ENCODE measurements around the gene PHTF1. TPM values are rescaled to one million over a fixed set of nuclear protein-coding genes. Genes with fewer than 3 reads are reported as not detected.

Gene PHTF1
- total and polyA plus RNA-seq, 4 donors, result 9.5 to 29.7 (median 19.5) TPM

DNA sequence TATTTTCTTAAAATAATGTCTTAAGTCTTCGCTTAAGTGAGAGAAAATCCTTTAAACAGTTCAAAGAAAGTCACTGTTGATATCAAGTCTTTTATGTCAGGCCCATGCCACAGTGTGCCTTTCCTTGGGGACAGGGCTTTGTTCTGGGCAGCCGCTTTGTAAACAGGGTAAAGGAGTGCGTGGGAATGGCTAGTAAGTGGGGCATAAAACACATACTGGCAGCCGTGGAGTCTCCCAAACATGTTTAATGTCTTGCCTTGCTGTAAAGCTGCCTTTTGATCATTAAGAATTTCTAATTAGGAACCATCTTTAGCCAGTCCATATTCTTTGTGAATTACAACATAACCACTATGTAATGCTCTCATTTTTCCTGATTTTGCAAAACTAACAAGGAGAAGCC is 99.7 kb downstream of the PHTF1 start:
- Histone ChIP-seq H3K4me1 (ENCODE audit: control insufficient read depth in 5 of 5, insufficient read depth in 5 of 5, low read length in 5 of 5) (peaks cover 0 to 8% (median 0%) of the 10 kb centered on the region in 5 donors), H3K4me3 (no peak overlapping the region), H3K36me3 (ENCODE audit: control insufficient read depth in 4 of 4, insufficient read depth in 4 of 4, low read length in 4 of 4) (peaks cover 0 to 2% (median 0%) of the 10 kb centered on the region in 4 donors), H3K9ac (ENCODE audit: insufficient read depth in 1 of 2, low read length in 2 of 2) (no peak overlapping the region), H3K27me3 (ENCODE audit: control insufficient read depth in 3 of 3, insufficient read depth in 3 of 3, low read length in 2 of 3) (no peaks in the 10 kb centered on the region), H3K27ac (ENCODE audit: low read depth in 1 of 2, low read length in 1 of 2) (no peak overlapping the region), H3K9me3 (ENCODE audit: control insufficient read depth in 4 of 4, insufficient read depth in 3 of 4, low read length in 3 of 4) (no peaks in the 10 kb centered on the region)
- ATAC-seq (ENCODE audit: insufficient read depth, low FRiP score) (no peak), DNase-seq (no peak)
- 84% methylated on average over 4 of the region's 4 CpGs for WGBS, 2 donors
- TF ChIP-seq, protein P1, sequence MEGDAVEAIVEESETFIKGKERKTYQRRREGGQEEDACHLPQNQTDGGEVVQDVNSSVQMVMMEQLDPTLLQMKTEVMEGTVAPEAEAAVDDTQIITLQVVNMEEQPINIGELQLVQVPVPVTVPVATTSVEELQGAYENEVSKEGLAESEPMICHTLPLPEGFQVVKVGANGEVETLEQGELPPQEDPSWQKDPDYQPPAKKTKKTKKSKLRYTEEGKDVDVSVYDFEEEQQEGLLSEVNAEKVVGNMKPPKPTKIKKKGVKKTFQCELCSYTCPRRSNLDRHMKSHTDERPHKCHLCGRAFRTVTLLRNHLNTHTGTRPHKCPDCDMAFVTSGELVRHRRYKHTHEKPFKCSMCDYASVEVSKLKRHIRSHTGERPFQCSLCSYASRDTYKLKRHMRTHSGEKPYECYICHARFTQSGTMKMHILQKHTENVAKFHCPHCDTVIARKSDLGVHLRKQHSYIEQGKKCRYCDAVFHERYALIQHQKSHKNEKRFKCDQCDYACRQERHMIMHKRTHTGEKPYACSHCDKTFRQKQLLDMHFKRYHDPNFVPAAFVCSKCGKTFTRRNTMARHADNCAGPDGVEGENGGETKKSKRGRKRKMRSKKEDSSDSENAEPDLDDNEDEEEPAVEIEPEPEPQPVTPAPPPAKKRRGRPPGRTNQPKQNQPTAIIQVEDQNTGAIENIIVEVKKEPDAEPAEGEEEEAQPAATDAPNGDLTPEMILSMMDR (IDR thresholded peaks at IDR 0.05; ENCODE audit: control extremely low read depth, extremely low read depth), result no peak

DNA sequence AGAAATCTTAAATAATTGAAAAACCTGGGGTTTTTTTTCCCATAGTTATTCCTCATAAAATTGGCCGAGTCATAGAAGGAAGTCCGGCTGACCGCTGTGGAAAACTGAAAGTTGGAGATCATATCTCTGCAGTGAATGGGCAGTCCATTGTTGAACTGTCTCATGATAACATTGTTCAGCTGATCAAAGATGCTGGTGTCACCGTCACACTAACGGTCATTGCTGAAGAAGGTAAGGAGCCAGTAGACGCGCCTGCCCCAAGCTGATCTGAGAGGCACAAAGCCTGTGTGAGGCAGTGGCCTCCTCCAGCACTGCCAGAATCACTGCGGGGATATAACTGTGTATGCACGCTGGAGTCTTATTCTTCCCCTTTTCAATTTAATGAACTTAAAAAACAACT is 100.3 kb downstream of the PHTF1 start:
- Histone ChIP-seq H3K4me3 (no peak overlapping the region), H3K27me3 (ENCODE audit: control insufficient read depth in 3 of 3, insufficient read depth in 3 of 3, low read length in 2 of 3) (no peaks in the 10 kb centered on the region), H3K9ac (ENCODE audit: insufficient read depth in 1 of 2, low read length in 2 of 2) (no peak overlapping the region), H3K27ac (ENCODE audit: low read depth in 1 of 2, low read length in 1 of 2) (no peak overlapping the region), H3K36me3 (ENCODE audit: control insufficient read depth in 4 of 4, insufficient read depth in 4 of 4, low read length in 4 of 4) (peaks cover 0 to 2% (median 0%) of the 10 kb centered on the region in 4 donors), H3K9me3 (ENCODE audit: control insufficient read depth in 4 of 4, insufficient read depth in 3 of 4, low read length in 3 of 4) (no peaks in the 10 kb centered on the region), H3K4me1 (ENCODE audit: control insufficient read depth in 5 of 5, insufficient read depth in 5 of 5, low read length in 5 of 5) (peaks cover 0 to 8% (median 0%) of the 10 kb centered on the region in 5 donors)
- TF ChIP-seq, protein P1 (IDR thresholded peaks at IDR 0.05; ENCODE audit: control extremely low read depth, extremely low read depth), result no peak
- ATAC-seq (ENCODE audit: insufficient read depth, low FRiP score), result no peak
- 75 to 84% methylated on average over 9 of the region's 9 CpGs for WGBS, 2 donors
- no peak for DNase-seq

DNA sequence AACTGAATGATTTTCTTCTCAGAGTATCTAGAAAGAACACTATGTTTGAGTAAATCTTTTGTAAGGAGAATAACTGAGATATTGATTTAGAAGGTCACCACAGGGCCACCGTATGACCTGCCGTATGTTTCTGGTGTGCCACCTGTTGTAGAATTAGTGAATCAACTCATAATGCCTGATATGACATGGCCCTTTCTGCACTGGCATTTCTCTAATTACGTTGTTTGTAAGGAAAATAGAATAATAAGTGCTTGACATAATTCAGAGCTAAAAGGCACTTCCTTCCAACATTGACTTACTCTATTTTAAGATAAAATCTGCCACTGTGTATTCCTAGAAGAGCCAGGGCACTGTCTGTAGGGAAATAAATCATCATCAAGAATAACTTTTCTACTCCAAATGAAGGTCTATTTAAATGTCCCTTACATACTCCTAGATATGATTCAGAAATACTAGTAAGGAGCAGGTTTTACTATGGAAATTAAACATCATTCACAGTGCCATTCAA is 101.7 kb downstream of the PHTF1 start:
- no peak for DNase-seq
- H3K36me3 ChIP-seq (ENCODE audit: control insufficient read depth in 4 of 4, insufficient read depth in 4 of 4, low read length in 4 of 4), result peaks cover 0 to 4% (median under 1%) of the 10 kb centered on the region in 4 donors
- WGBS, 2 donors, result 83 to 89% methylated on average over 3 of the region's 3 CpGs
- H3K4me3 ChIP-seq, result no peak overlapping the region
- no peaks in the 10 kb centered on the region for H3K27me3 ChIP-seq (ENCODE audit: control insufficient read depth in 3 of 3, insufficient read depth in 3 of 3, low read length in 2 of 3)
- ATAC-seq (ENCODE audit: insufficient read depth, low FRiP score), result no peak
- H3K9ac ChIP-seq (ENCODE audit: insufficient read depth in 1 of 2, low read length in 2 of 2), result no peak overlapping the region
- no peak overlapping the region for H3K27ac ChIP-seq (ENCODE audit: low read depth in 1 of 2, low read length in 1 of 2)
- H3K4me1 ChIP-seq (ENCODE audit: control insufficient read depth in 5 of 5, insufficient read depth in 5 of 5, low read length in 5 of 5), result peaks cover 0 to 8% (median 0%) of the 10 kb centered on the region in 5 donors
- no peaks in the 10 kb centered on the region for H3K9me3 ChIP-seq (ENCODE audit: control insufficient read depth in 4 of 4, insufficient read depth in 3 of 4, low read length in 3 of 4)
- TF ChIP-seq, protein P1 (IDR thresholded peaks at IDR 0.05; ENCODE audit: control extremely low read depth, extremely low read depth), result no peak

DNA sequence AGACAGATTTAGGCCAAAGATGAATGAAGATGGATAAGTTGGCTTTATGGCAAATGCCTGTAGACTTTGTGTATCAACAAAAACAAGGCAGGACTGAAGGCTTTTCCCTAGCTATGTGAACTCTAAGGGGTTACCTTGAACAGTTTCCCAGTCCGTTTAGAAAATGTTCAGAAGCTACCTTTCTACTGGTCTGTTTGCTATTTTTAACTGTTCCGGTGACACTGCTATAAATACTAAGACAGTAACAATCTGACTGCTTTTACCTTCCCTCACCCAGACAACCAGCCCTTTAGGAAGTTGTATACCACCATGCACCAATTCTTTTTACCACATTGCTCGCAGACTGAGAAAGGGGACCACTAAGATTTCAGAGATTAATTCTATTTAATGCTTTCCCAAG is 102.2 kb downstream of the PHTF1 start:
- ATAC-seq (ENCODE audit: insufficient read depth, low FRiP score), result no peak
- H3K27ac ChIP-seq (ENCODE audit: low read depth in 1 of 2, low read length in 1 of 2), result no peak overlapping the region
- H3K27me3 ChIP-seq (ENCODE audit: control insufficient read depth in 3 of 3, insufficient read depth in 3 of 3, low read length in 2 of 3), result no peaks in the 10 kb centered on the region
- TF ChIP-seq, protein P1 (IDR thresholded peaks at IDR 0.05; ENCODE audit: control extremely low read depth, extremely low read depth), result no peak
- WGBS, 2 donors, result 77 to 87% methylated on average over 3 of the region's 3 CpGs
- H3K4me3 ChIP-seq, result no peak overlapping the region
- peaks cover 0 to 8% (median 0%) of the 10 kb centered on the region in 5 donors for H3K4me1 ChIP-seq (ENCODE audit: control insufficient read depth in 5 of 5, insufficient read depth in 5 of 5, low read length in 5 of 5)
- no peak for DNase-seq
- no peak overlapping the region for H3K9ac ChIP-seq (ENCODE audit: insufficient read depth in 1 of 2, low read length in 2 of 2)
- H3K36me3 ChIP-seq (ENCODE audit: control insufficient read depth in 4 of 4, insufficient read depth in 4 of 4, low read length in 4 of 4), result peaks cover 0 to 4% (median under 1%) of the 10 kb centered on the region in 4 donors
- H3K9me3 ChIP-seq (ENCODE audit: control insufficient read depth in 4 of 4, insufficient read depth in 3 of 4, low read length in 3 of 4), result no peaks in the 10 kb centered on the region

Data from lung (tissue), 12 donors.